HepG2 (cell line): ENCODE results near the gene PIN4. TPM values are rescaled to one million over a fixed set of nuclear protein-coding genes. Genes with fewer than 3 reads are reported as not detected.

ENCODE experiments used
- CSRNP2 ChIP-seq: sonication (generic); formaldehyde crosslinking; conservative IDR thresholded peaks from 2 replicates; pipeline ENCODE4 v1.8.0; 2022; ENCODE audit warnings: low read depth, missing genetic modification reagents
- JUN ChIP-seq: sonication (generic); formaldehyde crosslinking; IDR thresholded peaks from 2 replicates; pipeline ENCODE4 v1.4.0; 2020; ENCODE audit warnings: mild to moderate bottlenecking, missing genetic modification reagents
- MEF2D ChIP-seq: sonication (generic); formaldehyde crosslinking; IDR thresholded peaks from 2 replicates; pipeline ENCODE4 v1.5.1; 2020; ENCODE audit warnings: mild to moderate bottlenecking, missing genetic modification reagents
- PAF1 ChIP-seq: IDR thresholded peaks from 2 replicates; pipeline ENCODE4 v1.6.1; 2016; ENCODE audit warnings: missing genetic modification reagents, missing compliant biosample characterization
- REPIN1 ChIP-seq: sonication (generic); formaldehyde crosslinking; IDR thresholded peaks from 2 replicates; pipeline ENCODE4 v1.8.0; 2022; ENCODE audit warnings: missing genetic modification reagents, low read depth, mild to moderate bottlenecking, borderline replicate concordance
- SAP130 ChIP-seq: IDR thresholded peaks from 2 replicates; pipeline ENCODE4 v1.6.1; 2016; ENCODE audit warnings: low read depth
- SKIL ChIP-seq: sonication (generic); formaldehyde crosslinking; IDR thresholded peaks from 2 replicates; pipeline ENCODE4 v1.8.0; 2022; ENCODE audit warnings: missing genetic modification reagents, mild to moderate bottlenecking, moderate library complexity, borderline replicate concordance
- SOX13 ChIP-seq, 3 experiments: fragments of 450-650 bp in 1 of 3; sonication (generic) in 1 of 3; formaldehyde crosslinking in 1 of 3; IDR thresholded peaks in 2 of 3; conservative IDR thresholded peaks in 1 of 3; 2 replicates each; pipeline versions ENCODE4 v1.5.0 to v1.6.1; 2016 to 2020; ENCODE audit warnings: antibody characterized with exemption in 1 of 3, mild to moderate bottlenecking in 1 of 3, missing compliant biosample characterization in 1 of 3, missing genetic modification reagents in 1 of 3, moderate library complexity in 1 of 3
- STAG1 ChIP-seq: sonication (generic); formaldehyde crosslinking; IDR thresholded peaks from 2 replicates; pipeline ENCODE4 v1.4.0; 2020; ENCODE audit warnings: missing genetic modification reagents
- ZNF234 ChIP-seq: sonication (generic); formaldehyde crosslinking; conservative IDR thresholded peaks from 2 replicates; pipeline ENCODE4 v1.5.1; 2020; ENCODE audit warnings: mild to moderate bottlenecking, missing genetic modification reagents
- ZNF281 ChIP-seq: sonication (generic); formaldehyde crosslinking; IDR thresholded peaks from 2 replicates; pipeline ENCODE4 v1.4.0; 2020; ENCODE audit warnings: missing genetic modification reagents, borderline replicate concordance
- ZNF891 ChIP-seq: sonication (generic); formaldehyde crosslinking; IDR thresholded peaks from 2 replicates; pipeline ENCODE4 v1.5.0; 2020; ENCODE audit warnings: mild to moderate bottlenecking, missing genetic modification reagents
- polyA plus RNA-seq, 8 experiments: library from polyadenylated mRNA; depleted of rRNA in 3 of 8; stranded (reverse) in 7 of 8; unstranded in 1 of 8; fragments of >200 nt; fragmentation: Illumina TruSeq in 4 of 8; extraction: Trizol in 4 of 8; gene quantifications; 2 replicates each; pipeline versions ENCODE4 v1.2.1 to v1.2.3, GENCODE V29; 2011 to 2016; ENCODE audit warnings: low read depth in 4 of 8, missing spikeins in 1 of 8, mixed read lengths in 1 of 8; ENCODE audit not compliant: insufficient read depth in 1 of 8
- total RNA-seq, 5 experiments: library from RNA; depleted of rRNA; stranded (reverse); fragments of >200 nt; fragmentation: Illumina TruSeq; extraction: Trizol; gene quantifications; 2 replicates each; pipeline ENCODE4 v1.2.3, GENCODE V29; 2016; ENCODE audit warnings: low read depth in 1 of 5

The PIN4 gene
- total and polyA plus RNA-seq, 2 of the 13 experiments (the other 11 are each of a cell fraction or from before 2014, with no cell fraction given) = 12.6 to 29.5 TPM

GRCh38 chrX:72142094-72142793, 39.3 kb upstream of the PIN4 start (continued):
- TF ChIP-seq CSRNP2 (CRISPR knock-in tag) = no peak
- no peak for TF ChIP-seq STAG1 (CRISPR knock-in tag)
- TF ChIP-seq REPIN1 = no peak
- no peak for TF ChIP-seq ZNF281 (CRISPR knock-in tag)
- TF ChIP-seq ZNF234 (CRISPR knock-in tag) = no peak
- no peak for TF ChIP-seq PAF1
- TF ChIP-seq ZNF891 (CRISPR knock-in tag) = no peak
- no peak for TF ChIP-seq MEF2D (CRISPR knock-in tag)
- no peak for TF ChIP-seq SAP130 (CRISPR knock-in tag)
- no peak for TF ChIP-seq SOX13 (IDR thresholded peaks at IDR 0.05)
- no peak for TF ChIP-seq SOX13 (CRISPR knock-in tag; conservative IDR thresholded peaks at IDR 0.05 in 1 of 2, IDR thresholded peaks at IDR 0.05 in 1 of 2)
- TF ChIP-seq JUN (CRISPR knock-in tag) = no peak
- TF ChIP-seq SKIL (CRISPR knock-in tag) = no peak
